ENCODE data around the gene ZNF467. TPM values are rescaled to one million over a fixed set of nuclear protein-coding genes. Genes with fewer than 3 reads are reported as not detected.

The ZNF467 gene
- total RNA-seq, 2 donors from 2014 or later: 4.6 to 7.4 TPM

- Histone ChIP-seq H3K4me3 (no peak overlapping the region), H3K4me1 (ENCODE audit: control insufficient read depth in 1 of 2, low read depth in 2 of 2) (no peaks in the 10 kb centered on the region), H3K9me3 (no peaks in the 10 kb centered on the region), H3K36me3 (no peaks in the 10 kb centered on the region), H3K27ac (no peak overlapping the region), H3K27me3 (replicated peaks; ENCODE audit: insufficient read depth) (no peaks in the 10 kb centered on the region)
- peak; percentile 23 for TF ChIP-seq CTCF (IDR thresholded peaks at IDR 0.05)
- ATAC-seq (ENCODE audit: insufficient number of reproducible peaks, low FRiP score, low read depth) (no peak), DNase-seq (ENCODE audit: low spot score) (no peak)
Measured at GRCh38 chr7:149753375-149754233, 19.8 kb downstream of the ZNF467 start.

GRCh38 chr7:149752646-149753045 lies 20.7 kb downstream of the ZNF467 start:
- no peaks in the 10 kb centered on the region for H3K36me3 ChIP-seq
- no peak for DNase-seq (ENCODE audit: low spot score)
- no peak for TF ChIP-seq CTCF (IDR thresholded peaks at IDR 0.05)
- H3K27me3 ChIP-seq (replicated peaks; ENCODE audit: insufficient read depth): no peaks in the 10 kb centered on the region
- no peaks in the 10 kb centered on the region for H3K4me1 ChIP-seq (ENCODE audit: control insufficient read depth in 1 of 2, low read depth in 2 of 2)
- no peak overlapping the region for H3K27ac ChIP-seq
- no peak for ATAC-seq (ENCODE audit: insufficient number of reproducible peaks, low FRiP score, low read depth)
- H3K9me3 ChIP-seq: no peaks in the 10 kb centered on the region
- H3K4me3 ChIP-seq: no peak overlapping the region

GRCh38 chr7:149751043-149751775 lies 22.2 kb downstream of the ZNF467 start:
- DNase-seq (ENCODE audit: low spot score): no peak
- no peak for TF ChIP-seq CTCF (IDR thresholded peaks at IDR 0.05)
- no peak for ATAC-seq (ENCODE audit: insufficient number of reproducible peaks, low FRiP score, low read depth)

GRCh38 chr7:149750122-149750845 lies 23.1 kb downstream of the ZNF467 start:
- no peak overlapping the region for H3K27ac ChIP-seq
- H3K9me3 ChIP-seq: no peaks in the 10 kb centered on the region
- no peak overlapping the region for H3K4me3 ChIP-seq
- no peak for TF ChIP-seq CTCF (IDR thresholded peaks at IDR 0.05)
- no peaks in the 10 kb centered on the region for H3K36me3 ChIP-seq
- no peak for ATAC-seq (ENCODE audit: insufficient number of reproducible peaks, low FRiP score, low read depth)
- no peak for DNase-seq (ENCODE audit: low spot score)
- H3K4me1 ChIP-seq (ENCODE audit: control insufficient read depth in 1 of 2, low read depth in 2 of 2): no peaks in the 10 kb centered on the region
- no peaks in the 10 kb centered on the region for H3K27me3 ChIP-seq (replicated peaks; ENCODE audit: insufficient read depth)

More at GRCh38 chr7:149751043-149751775, 22.2 kb downstream of the ZNF467 start:
- no peak overlapping the region for H3K27ac ChIP-seq
- no peaks in the 10 kb centered on the region for H3K4me1 ChIP-seq (ENCODE audit: control insufficient read depth in 1 of 2, low read depth in 2 of 2)
- no peaks in the 10 kb centered on the region for H3K9me3 ChIP-seq
- H3K36me3 ChIP-seq: no peaks in the 10 kb centered on the region
- no peak overlapping the region for H3K4me3 ChIP-seq
- no peaks in the 10 kb centered on the region for H3K27me3 ChIP-seq (replicated peaks; ENCODE audit: insufficient read depth)
